Stimulated activated CD4-positive, alpha-beta T cell treated with anti-CD3 and anti-CD28 coated beads, Interleukin-2, amount 100 ng/mL, for 24 hours (primary cell): Measurements from ENCODE around the gene SHISA7.

Experiments used
- DNase-seq, 2 donors: peaks; one replicate each; pipeline ENCODE4 v3.0.0-alpha.2; 2020

Gene SHISA7

DNA sequence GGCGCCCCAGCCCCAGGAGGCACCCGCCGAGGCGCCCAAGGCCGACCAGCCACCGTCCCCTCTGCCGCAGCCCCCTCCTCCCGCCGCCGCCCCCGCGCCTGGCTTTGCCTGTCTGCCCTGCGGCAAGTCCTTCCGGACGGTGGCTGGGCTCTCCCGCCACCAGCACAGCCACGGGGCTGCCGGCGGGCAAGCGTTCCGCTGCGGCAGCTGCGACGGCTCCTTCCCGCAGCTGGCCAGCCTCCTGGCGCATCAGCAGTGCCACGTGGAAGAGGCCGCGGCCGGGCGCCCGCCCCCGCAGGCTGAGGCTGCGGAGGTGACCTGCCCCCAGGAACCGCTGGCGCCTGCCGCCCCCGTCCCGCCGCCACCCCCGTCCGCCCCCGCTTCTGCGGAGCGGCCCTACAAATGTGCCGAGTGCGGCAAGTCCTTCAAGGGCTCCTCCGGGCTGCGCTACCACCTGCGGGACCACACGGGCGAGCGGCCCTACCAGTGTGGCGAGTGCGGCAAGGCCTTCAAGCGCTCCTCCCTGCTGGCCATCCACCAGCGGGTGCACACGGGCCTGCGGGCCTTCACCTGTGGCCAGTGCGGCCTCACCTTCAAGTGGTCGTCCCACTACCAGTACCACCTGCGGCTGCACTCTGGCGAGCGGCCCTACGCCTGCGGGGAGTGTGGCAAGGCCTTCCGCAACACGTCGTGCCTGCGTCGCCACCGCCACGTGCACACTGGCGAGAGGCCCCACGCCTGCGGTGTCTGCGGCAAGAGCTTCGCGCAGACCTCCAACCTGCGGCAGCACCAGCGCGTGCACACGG, 39.3 kb upstream of the SHISA7 start:
- DNase-seq, result no peak

DNA sequence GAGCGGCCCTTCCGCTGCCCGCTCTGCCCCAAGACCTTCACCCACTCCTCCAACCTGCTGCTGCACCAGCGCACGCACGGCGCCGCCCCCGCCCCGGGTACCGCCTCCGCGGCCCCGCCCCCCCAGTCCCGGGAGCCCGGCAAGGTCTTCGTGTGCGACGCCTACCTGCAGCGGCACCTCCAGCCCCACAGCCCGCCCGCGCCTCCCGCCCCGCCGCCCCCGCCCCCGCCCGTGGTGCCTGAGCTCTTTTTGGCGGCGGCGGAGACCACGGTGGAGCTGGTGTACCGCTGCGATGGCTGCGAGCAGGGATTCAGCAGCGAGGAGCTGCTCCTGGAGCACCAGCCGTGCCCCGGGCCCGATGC, 38.7 kb upstream of the SHISA7 start:
- DNase-seq, result no peak

GRCh38 chr19:55481148-55481793, 38.2 kb upstream of the SHISA7 start:
- DNase-seq, result no peak

DNA sequence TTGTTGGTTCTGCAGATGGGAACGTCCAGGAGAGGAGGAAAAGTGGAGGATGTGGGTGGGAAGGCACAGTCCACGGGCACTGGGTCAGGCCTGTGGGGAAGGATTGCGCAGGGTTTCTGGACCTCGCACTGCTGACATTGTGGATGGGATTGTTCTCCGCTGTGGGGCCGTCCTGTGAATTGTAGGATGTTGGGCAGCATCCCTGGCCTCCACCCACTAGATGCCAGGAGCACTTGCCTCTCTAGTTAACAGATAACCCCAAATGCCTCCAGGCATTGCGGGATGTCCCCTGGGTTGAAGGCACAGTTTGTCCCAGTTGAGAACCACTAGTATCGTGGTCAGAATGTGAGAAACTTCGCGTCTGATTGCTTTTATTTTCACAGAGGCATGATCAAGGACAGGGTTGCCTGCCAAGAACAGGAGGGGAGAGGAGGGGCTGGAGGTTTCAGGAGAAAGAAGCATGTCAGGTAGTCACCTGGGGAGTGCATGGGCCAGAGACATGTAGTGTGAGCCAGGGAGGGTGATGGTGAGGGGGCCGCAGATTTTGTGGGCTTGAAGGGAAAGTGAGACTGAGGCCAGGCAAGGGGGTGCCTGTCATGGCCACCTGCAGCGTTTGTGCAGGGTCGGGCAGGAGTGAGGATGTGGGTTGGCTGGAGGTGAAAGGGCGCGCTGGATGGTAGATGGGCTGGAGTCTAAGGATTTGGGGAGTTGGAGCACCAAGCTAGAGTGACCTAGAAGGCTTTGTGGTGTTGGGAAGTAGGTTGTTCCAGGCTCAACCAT, 36.5 kb upstream of the SHISA7 start:
- DNase-seq, result no peak

DNA sequence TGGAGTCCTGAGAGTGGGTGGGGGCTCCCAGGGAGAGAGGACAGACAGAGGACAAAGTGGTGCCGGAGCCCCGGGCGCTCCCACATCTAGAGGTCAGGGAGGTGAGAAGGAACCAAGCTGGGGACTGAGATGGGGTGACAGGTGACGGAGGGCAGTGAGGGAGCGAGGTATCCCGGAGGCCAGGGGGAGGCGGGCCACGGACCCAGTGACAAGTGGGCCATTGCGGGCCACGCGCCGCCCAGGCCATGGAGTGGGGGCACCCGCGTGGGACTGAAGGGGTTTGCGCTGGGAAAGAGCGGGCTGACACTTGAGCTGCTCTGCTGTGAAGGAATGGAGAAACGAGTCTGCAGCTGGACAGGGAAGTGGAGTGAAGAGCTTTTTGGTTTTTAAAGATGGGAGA, 35.9 kb upstream of the SHISA7 start:
- DNase-seq, result no peak

- DNase-seq, result no peak
Measured at GRCh38 chr19:55478364-55478763, 35.3 kb upstream of the SHISA7 start.

DNA sequence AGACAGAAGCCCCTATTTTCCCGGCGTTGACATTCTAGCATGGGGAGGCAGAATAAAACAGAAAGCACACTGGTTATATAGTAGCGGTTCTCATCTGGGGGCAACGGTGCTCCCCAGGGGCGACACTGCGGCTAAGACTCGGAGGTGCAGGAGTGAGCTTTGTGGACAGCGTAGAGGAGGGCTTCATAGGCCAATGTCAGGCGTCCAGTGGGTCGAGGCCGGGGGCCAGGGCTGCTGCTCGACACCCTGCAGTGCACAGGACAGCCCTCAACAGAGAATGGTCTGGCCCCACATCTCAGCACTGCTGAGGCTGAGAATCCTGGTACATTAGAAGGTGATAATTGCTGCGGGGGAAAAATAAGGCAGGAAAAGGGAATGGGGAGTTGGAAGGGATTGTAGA, 34.8 kb upstream of the SHISA7 start:
- DNase-seq, result no peak

DNA sequence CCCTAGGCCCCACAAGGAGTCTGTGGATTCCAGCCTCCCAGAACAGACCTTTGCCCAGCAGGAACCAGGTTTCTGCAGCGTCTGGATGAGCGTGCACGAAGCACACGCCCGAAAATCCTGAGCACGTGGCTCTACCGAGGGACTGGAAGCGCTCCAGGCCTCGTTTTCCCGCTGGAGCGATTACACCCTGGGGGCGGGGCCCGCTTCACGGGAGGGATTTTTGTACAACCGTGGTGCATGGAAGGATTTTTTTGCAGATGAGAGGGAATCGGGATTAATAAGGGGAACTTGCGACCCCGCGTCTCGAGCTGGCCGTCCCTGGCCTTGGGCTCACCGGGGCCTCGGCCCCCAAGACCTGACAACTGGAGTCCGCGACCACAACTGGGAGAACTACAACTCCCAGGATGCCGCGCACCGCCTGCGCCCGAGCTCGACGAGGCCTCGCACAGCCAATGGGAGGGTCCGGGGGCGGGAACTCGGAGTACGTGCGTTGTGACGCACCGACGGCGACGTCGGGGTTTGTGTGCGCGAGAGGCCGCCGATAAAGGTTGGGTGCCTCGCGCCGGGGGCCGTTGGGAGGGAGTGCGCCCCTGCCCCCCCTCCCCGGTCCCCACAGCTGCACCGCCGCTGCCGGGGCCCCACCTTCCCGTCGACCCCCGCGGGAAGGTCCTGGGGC, 33.1 kb upstream of the SHISA7 start, which contains the start of gene ZNF628:
Gene ZNF628, plus strand, starts transcription at position 518 of the 676 bp plus-strand sequence. CDS start 3,294 bp downstream, outside the sequence.
- peak; percentile 98 to 99 for DNase-seq

DNA sequence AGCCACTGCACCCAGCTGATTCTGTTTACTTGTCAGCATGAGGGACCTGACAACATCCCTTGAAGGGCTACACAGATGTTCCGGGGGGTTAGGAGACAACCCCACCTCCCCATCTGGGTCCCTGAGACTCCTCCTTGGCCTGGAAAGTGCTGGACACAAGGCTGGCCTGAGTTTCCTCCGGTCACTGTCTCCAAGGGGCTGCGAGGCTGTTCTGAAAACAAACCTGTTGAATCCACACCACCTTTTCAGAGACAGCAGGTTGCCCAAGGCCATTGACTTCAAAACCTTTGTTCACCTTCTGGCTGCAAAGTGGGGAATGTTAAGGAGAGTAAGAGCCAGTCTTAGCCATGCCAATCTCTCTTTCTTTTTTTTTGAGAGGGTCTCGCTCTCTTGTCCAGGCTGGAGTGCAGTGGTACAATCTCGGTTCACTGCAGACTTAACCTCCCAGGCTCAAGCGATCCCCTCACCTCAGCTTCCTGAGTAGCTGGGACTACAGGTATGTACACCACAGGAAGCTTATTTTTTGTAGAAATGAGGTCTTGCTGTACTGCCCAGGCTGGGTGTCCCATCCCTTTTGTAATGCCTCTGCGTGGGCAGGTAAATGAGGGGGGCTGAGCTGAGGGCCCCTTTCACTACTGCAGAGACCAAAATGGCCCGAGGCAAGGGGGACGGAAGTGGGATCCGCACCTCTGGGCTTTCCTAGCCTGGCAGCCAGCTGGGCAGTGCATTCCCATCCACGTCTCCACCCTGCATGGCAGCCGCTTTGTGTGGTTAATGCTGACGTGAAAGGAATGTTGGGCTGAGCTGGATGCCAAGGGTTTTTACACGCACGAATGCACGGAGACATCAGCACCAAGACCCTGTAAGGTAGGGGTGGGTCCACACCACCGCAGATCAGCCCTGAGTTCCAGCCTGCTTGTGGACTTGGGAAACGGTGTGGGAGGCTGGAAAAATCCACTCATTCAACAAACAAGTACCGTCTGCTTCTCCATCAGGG, 31.5 kb upstream of the SHISA7 start:
- DNase-seq, result no peak

DNA sequence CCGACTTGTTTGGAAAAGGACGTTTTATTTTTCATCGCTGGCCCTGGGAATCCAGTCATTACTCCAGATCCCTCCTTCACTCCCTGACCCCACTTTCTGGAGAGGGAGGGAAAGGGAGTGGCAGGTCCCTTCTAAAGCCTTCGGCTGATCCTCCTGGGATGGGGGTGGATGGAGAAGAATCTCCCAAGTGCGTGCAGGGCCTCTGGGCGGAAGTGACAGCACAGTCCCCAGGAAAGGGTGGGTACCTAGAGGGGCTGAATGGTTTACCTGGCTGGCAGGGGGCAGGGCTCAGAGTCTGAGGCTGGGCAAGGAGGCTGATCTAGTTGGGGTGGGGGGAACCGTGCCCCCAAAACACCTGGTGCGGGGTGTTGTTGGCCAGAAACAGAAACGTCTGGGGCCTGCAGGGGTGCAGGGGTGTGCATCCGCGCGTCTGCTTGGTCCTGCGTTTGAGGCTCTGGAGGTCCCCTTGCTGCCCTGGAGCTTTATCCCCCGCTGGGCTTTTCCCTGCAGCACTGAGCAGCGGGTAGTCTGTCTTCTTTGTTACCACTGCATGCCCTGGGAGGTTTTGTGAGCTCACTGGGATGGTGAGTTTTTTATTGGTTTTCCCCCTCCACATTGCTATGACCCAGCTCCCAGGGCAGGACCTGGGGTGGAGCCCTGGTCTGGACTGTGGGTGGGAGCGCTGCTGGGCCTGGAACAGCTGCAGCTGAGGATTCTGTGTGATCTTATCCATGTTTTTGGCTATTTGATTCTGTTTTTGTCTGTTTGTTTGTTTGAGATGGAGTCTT, 30.3 kb upstream of the SHISA7 start:
- DNase-seq, result no peak

DNA sequence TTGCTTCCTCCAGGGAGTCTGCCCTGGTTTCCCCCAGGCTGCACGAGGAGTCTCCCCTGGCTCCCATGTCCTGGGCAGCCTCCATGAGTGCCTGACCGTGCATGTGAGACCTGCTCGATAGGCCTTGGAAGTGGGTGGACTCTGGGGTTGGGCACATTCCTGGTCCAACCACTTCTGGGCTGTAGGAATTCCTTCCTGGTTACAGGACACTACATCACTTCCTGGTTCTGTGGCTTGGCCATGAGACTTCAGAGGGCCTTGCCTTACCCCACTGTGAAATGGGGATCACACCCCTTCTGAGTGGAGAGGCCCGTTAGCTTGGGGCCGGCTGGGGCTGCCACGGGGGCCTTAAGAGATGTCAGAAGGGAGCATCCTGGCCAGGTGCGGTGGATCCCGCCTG, 29.4 kb upstream of the SHISA7 start:
- no peak for DNase-seq

GRCh38 chr19:55471266-55471665, 28.2 kb upstream of the SHISA7 start:
- no peak for DNase-seq

DNA sequence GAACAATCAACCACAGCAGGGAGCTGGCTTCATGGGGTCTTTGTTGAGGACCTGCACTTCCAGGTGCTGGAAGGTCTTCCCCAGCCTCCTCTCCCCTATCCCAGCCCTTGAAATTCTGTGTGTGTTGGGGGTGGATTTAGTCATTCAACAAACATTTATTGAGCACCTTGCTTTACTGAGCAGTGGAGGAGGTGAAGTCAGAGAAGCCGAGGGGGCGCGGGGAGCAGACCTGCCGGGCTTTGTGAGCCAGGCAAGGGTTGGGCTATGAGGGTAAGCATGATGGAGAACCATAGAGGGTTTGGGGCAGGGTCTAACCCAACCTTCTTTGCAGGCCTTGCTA, 24.9 kb upstream of the SHISA7 start:
- DNase-seq, result no peak

DNA sequence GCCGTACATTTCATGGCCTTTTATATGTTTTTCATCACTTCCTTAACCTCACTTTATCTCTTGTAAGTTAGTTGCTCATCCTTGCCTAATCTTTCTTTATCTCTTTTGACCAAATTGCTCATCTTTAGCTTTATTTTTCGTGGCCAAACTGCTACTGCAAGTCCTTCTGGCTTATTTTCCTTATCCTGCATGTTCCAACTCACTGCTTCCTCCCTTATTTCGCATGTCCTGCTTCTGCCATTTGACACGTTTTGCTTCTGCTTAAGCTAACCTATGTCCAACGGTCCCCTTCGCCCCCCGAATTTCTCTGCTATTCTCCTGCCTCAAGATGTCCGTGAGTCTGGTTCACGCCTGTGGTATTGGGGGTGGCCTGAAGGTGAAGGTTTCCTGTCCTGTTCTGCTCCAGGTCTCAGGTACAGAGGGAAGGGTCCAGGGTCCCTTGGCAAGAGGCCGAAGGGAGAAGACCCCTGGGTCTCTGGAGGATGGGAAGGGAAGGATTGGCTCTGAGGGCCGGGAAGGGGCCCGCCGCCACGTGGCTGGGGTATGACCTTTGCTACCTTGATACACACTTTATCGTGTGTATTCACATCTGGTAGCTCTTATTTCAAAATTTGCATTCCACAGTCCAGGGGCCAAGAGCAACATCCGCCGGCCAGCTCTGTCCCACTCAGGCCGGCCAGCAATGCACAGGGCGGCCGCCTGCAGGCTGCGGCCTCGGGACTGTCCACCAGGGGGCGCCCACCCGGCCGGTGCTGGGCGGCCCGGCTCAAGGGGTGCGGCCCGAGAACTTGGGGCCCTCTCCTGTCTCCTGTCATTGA, 24.3 kb upstream of the SHISA7 start:
- peak; percentile 81 to 82 for DNase-seq

- no peak for DNase-seq
Measured at GRCh38 chr19:55466241-55466614, 23.1 kb upstream of the SHISA7 start.

DNA sequence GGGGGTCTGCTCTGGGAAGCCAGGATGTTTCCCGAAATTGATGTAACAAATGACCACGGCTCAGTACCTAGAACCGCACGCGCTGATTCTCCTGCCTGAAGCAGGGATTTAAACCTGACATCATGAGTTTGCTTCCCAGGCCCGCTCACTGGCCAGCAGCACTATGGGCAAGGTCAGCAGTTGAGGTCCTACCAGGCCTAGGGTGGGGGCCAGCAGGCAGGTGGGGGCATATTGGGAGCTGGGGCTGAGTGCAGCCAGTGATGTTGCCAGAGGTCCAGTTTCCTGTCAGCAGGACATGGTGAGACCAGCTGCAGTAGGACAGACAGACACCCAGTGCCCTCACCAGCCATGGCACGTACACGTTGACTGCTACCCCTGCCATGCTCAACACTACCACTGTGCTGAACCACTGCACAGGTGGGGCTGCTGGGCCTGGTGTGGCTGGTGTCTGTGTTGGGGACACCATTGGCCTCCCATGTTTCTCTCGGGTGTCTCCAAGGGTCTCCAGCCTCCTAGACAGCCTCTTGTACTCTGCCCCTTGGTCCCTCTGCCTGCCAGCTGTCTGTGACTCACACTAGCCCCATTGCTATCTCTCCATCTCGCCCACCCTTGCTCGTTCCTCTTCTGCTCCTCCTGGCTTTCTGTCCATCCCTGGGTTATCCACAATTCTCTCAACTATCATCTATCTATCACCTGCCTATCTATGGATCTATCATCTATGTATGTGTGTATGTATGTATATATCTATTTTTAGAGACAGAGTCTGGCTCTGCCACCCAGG, 22.6 kb upstream of the SHISA7 start:
- no peak for DNase-seq

GRCh38 chr19:55464662-55465054, 21.6 kb upstream of the SHISA7 start, which contains the start of gene C19orf85:
C19orf85 (minus strand) TSS chr19:55464751; CDS start chr19:55464554, 197 bp downstream.
- no peak for DNase-seq

DNA sequence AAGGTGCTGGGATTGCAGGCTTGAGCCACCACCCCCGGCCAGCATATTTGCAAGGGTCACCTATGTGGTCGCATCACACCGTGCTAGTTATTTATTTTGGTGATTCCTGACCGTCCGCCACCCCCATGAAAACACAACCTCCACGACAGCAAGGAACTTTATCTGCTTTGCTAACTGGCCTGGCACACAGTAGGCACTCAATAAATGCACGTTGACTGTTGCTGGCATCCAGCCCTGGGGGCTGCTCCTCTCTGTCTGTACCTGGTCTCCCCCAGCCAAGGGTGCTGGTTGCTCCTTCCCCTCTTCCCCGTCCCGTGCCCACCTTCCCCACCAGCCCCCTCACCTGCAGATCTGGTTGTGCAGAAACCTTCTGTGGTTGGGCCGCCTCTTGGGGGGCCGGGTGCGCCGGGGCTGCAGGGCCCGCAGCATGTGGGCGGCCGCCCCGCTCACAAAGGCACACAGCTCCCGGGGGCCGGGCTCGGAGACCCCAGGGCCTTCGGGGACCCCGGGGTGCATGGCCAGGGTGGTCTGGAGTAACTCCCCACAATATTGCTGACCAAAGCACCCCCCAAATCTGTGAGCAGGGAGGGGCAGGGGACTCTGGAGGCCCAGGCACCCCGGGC, 21.1 kb upstream of the SHISA7 start:
- DNase-seq, result no peak

DNA sequence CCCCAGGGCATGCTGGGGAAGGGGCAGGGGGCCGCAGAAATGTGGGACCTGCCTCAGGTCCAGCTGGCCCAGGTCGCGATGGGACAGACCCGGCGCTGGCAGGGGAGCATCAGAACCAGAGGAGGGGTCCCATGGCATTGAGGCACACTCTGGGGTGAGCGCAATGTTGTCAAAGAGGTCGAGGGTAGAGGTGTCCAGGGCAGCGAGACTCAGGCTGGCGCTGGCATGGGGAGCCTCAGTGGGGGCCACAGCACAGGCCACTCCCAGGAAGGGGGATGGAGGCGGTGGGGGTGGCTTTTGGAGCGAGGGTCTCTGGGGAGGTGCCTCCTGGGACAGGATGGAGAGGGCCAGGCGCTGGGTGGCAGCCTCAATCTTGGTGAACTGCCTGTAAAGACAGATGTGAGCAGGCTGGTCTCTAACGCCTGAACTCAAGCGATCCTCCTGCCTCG, 20.5 kb upstream of the SHISA7 start:
- DNase-seq, result no peak
